Hepatocyte (in vitro differentiated cells): ENCODE measurements around the gene MTR. TPM values are rescaled to one million over a fixed set of nuclear protein-coding genes. Genes with fewer than 3 reads are reported as not detected.

Experiments
- DNase-seq: peaks from one replicate; pipeline ENCODE4 v3.0.0-alpha.2; 2016; ENCODE audit warnings: low spot score
- H2AFZ ChIP-seq: fragments of 200-600 bp; sonication (generic); 2 replicates; pipeline ENCODE4 v1.6.0; 2016; ENCODE audit warnings: antibody characterized with exemption, mild to moderate bottlenecking
- H3K27ac ChIP-seq: fragments of 200-600 bp; sonication (generic); 2 replicates; pipeline ENCODE4 v1.5.1; 2016; ENCODE audit warnings: mild to moderate bottlenecking
- H3K27me3 ChIP-seq: fragments of 200-600 bp; sonication (generic); 2 replicates; pipeline ENCODE4 v1.6.1; 2016
- H3K36me3 ChIP-seq: fragments of 200-600 bp; sonication (generic); replicated peaks from 2 replicates; pipeline ENCODE4 v1.5.1; 2016; ENCODE audit warnings: low read depth; ENCODE audit not compliant: insufficient read depth
- H3K4me1 ChIP-seq: fragments of 200-600 bp; sonication (generic); 2 replicates; pipeline ENCODE4 v1.5.1; 2016; ENCODE audit warnings: mild to moderate bottlenecking, moderate library complexity; ENCODE audit not compliant: insufficient read depth
- H3K4me2 ChIP-seq: fragments of 200-600 bp; sonication (generic); 2 replicates; pipeline ENCODE4 v1.6.0; 2016
- H3K4me3 ChIP-seq: fragments of 200-600 bp; sonication (generic); 2 replicates; pipeline ENCODE4 v1.5.1; 2016; ENCODE audit warnings: mild to moderate bottlenecking
- H3K79me2 ChIP-seq: fragments of 200-600 bp; sonication (generic); 2 replicates; pipeline ENCODE4 v1.6.0; 2017; ENCODE audit warnings: mild to moderate bottlenecking
- H3K9me2 ChIP-seq: fragments of 200-600 bp; sonication (generic); replicated peaks from 2 replicates; pipeline ENCODE4 v1.6.0; 2017; ENCODE audit warnings: mild to moderate bottlenecking; ENCODE audit not compliant: insufficient read depth
- H3K9me3 ChIP-seq: fragments of 200-600 bp; sonication (generic); 2 replicates; pipeline ENCODE4 v1.5.1; 2016; ENCODE audit warnings: low read depth, mild to moderate bottlenecking
- H4K20me1 ChIP-seq: fragments of 200-600 bp; sonication (generic); 2 replicates; pipeline ENCODE4 v1.6.0; 2016; ENCODE audit warnings: mild to moderate bottlenecking; ENCODE audit not compliant: insufficient read depth, poor library complexity, severe bottlenecking
- EZH2 ChIP-seq: fragments of 200-600 bp; sonication (generic); IDR thresholded peaks from 2 replicates; pipeline ENCODE4 v1.6.1; 2016; ENCODE audit warnings: antibody characterized with exemption, mild to moderate bottlenecking, borderline replicate concordance
- EZH2phosphoT487 ChIP-seq: fragments of 200-600 bp; sonication (generic); IDR thresholded peaks from one replicate; pipeline ENCODE4 v1.6.1; 2018; ENCODE audit warnings: antibody characterized with exemption, mild to moderate bottlenecking, low read depth, moderate library complexity; ENCODE audit not compliant: unreplicated experiment, severe bottlenecking
- WGBS: methylation state at CpG from one replicate; pipeline ENCODE4 v1.1.6; 2016; ENCODE audit warnings: low lambda C conversion rate; ENCODE audit errors: missing lambda C conversion rate; 5-methylcytosine and 5-hydroxymethylcytosine counted together
- polyA plus RNA-seq: library from polyadenylated mRNA; unstranded; fragments of >200 nt; fragmentation: Nextera tagmentation; extraction: Ambion mirVana; gene quantifications from 2 replicates; pipeline ENCODE4 v1.2.1, GENCODE V29; 2016
- total RNA-seq: library from RNA; depleted of rRNA; stranded (reverse); fragments of >200 nt; gene quantifications from 2 replicates; pipeline ENCODE4 v1.2.3, GENCODE V29; 2014
- TF ChIP-seq, protein P1 (sequence below): fragments of 200-600 bp; sonication (generic); IDR thresholded peaks from 2 replicates; pipeline ENCODE4 v1.5.1; 2016; ENCODE audit warnings: antibody characterized with exemption, mild to moderate bottlenecking; ENCODE audit not compliant: poor library complexity

Gene MTR
- total and polyA plus RNA-seq, 2 experiments from 2014 or later, result 9.6 to 23.8 TPM

DNA sequence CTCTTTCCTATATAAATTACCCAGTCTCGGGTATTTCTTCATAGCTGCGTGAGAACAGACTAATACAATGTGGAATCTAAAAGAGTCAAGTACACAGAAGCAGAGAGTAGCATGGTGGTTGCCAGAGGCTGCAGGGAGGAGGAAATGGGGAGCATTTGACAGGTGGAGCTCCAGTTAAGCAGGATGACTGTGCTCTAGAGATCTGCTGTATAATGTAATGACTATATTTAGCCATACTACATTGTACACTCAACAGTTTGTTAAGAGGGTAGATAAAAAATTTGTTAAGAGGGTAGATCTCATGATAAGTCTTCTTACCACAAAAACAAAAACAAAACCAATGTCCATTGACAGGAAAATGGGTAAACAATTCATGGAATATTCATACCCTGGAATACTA lies 127.1 kb downstream of the MTR start:
- H3K4me1 ChIP-seq, result no peaks in the 10 kb centered on the region
- no peaks in the 10 kb centered on the region for H3K9me3 ChIP-seq
- H3K36me3 ChIP-seq, result no peaks in the 10 kb centered on the region
- no peaks in the 10 kb centered on the region for H3K9me2 ChIP-seq
- WGBS, result 94% methylated on average over 2 of the region's 2 CpGs
- H3K4me2 ChIP-seq, result no peak overlapping the region
- no peak overlapping the region for H3K4me3 ChIP-seq
- H2AFZ ChIP-seq, result no peak overlapping the region
- no peak overlapping the region for H3K27ac ChIP-seq
- DNase-seq, result no peak
- no peaks in the 10 kb centered on the region for H3K79me2 ChIP-seq
- H4K20me1 ChIP-seq, result no peaks in the 10 kb centered on the region
- TF ChIP-seq EZH2 (no peak), EZH2phosphoT487 (no peak)
- TF ChIP-seq, protein P1, sequence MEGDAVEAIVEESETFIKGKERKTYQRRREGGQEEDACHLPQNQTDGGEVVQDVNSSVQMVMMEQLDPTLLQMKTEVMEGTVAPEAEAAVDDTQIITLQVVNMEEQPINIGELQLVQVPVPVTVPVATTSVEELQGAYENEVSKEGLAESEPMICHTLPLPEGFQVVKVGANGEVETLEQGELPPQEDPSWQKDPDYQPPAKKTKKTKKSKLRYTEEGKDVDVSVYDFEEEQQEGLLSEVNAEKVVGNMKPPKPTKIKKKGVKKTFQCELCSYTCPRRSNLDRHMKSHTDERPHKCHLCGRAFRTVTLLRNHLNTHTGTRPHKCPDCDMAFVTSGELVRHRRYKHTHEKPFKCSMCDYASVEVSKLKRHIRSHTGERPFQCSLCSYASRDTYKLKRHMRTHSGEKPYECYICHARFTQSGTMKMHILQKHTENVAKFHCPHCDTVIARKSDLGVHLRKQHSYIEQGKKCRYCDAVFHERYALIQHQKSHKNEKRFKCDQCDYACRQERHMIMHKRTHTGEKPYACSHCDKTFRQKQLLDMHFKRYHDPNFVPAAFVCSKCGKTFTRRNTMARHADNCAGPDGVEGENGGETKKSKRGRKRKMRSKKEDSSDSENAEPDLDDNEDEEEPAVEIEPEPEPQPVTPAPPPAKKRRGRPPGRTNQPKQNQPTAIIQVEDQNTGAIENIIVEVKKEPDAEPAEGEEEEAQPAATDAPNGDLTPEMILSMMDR, result no peak
- no peaks in the 10 kb centered on the region for H3K27me3 ChIP-seq

DNA sequence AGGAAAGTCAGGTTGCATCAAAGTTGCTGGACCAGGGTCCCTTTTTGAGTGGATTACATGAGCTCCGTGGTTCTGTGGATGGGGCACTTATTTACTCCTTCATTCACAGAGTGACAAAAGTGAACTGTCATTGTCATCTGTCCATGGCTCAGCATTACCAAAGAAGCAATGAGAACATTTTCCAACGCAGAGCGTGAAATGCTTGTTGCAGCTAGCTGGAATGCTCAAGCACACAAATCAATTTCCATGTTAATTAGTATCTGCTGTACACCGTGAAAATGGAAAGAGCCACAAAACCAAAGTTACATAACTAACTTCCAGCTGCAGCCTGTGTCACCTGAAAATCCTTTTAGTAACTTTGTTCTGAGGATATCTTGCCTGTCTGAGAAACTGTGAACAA lies 130.3 kb downstream of the MTR start:
- Histone ChIP-seq H2AFZ (no peak overlapping the region), H3K9me3 (no peaks in the 10 kb centered on the region), H3K4me3 (no peak overlapping the region), H3K27ac (no peak overlapping the region), H3K4me1 (no peaks in the 10 kb centered on the region), H3K36me3 (no peaks in the 10 kb centered on the region), H3K9me2 (no peaks in the 10 kb centered on the region), H4K20me1 (no peaks in the 10 kb centered on the region), H3K27me3 (no peaks in the 10 kb centered on the region), H3K79me2 (no peaks in the 10 kb centered on the region), H3K4me2 (no peak overlapping the region)
- WGBS, result 85% methylated on average over 4 of the region's 4 CpGs
- no peak for TF ChIP-seq EZH2
- TF ChIP-seq, protein P1, result no peak
- no peak for TF ChIP-seq EZH2phosphoT487
- no peak for DNase-seq

DNA sequence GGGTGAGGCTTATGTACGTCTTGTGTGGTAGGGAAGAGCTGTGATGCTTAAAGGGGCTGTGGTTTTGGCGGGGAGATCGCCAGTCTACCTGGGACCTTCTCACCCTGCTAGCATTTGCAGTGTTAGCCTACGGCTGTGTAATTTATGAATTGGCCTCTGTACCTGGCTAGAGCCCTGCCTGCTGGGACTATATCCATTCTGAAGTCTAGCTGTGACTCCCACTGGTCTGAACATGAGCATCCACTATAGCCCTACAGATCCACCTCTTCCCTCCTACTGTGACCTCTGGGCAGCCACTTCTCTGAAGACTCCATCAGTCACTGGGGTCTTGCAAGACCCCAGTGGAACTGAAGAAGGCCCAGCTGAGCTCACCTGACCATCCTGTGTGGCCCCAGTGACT lies 135.4 kb downstream of the MTR start:
- H3K9me3 ChIP-seq, result no peaks in the 10 kb centered on the region
- TF ChIP-seq EZH2phosphoT487 (no peak), EZH2 (no peak)
- TF ChIP-seq, protein P1, result no peak
- no peaks in the 10 kb centered on the region for H3K4me1 ChIP-seq
- no peaks in the 10 kb centered on the region for H3K27me3 ChIP-seq
- no peaks in the 10 kb centered on the region for H3K79me2 ChIP-seq
- H3K4me3 ChIP-seq, result no peak overlapping the region
- no peak overlapping the region for H3K4me2 ChIP-seq
- no peaks in the 10 kb centered on the region for H3K9me2 ChIP-seq
- WGBS, result 90% methylated on average over 4 of the region's 4 CpGs
- H3K27ac ChIP-seq, result no peak overlapping the region
- H4K20me1 ChIP-seq, result no peaks in the 10 kb centered on the region
- no peaks in the 10 kb centered on the region for H3K36me3 ChIP-seq
- no peak for DNase-seq
- H2AFZ ChIP-seq, result no peak overlapping the region

DNA sequence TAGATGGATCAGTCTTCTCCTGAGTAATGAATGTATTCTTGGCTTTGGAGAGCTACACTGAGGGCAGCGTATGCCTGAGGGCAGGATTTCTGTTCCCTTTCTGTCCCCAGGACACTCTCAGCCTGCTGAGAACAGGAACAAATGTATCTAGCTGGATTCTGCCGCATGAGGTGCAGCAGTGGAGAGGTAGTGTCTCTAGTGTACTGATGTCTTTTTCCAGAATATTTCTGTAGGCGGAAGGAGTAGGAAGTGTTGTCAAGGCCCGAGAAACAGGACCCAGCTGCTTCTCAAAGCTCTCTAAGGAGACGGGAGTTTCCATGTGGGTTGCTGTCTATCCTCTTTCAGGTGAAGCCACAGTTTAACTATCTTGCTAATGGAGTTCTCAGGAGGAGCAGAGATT lies 143.7 kb downstream of the MTR start:
- no peaks in the 10 kb centered on the region for H3K79me2 ChIP-seq
- no peak overlapping the region for H3K4me2 ChIP-seq
- H3K9me2 ChIP-seq, result no peaks in the 10 kb centered on the region
- H3K36me3 ChIP-seq, result no peaks in the 10 kb centered on the region
- 65% methylated on average over 5 of the region's 5 CpGs for WGBS
- H3K27ac ChIP-seq, result no peak overlapping the region
- no peak overlapping the region for H2AFZ ChIP-seq
- no peak overlapping the region for H3K4me3 ChIP-seq
- no peaks in the 10 kb centered on the region for H4K20me1 ChIP-seq
- H3K27me3 ChIP-seq, result no peaks in the 10 kb centered on the region
- TF ChIP-seq EZH2 (no peak), EZH2phosphoT487 (no peak)
- TF ChIP-seq, protein P1, result no peak
- H3K9me3 ChIP-seq, result no peaks in the 10 kb centered on the region
- DNase-seq, result no peak
- H3K4me1 ChIP-seq, result no peaks in the 10 kb centered on the region
